ENCODE data around the gene HSD17B10.
"Not testable (repeated sequence)": the region's sequence is repeated elsewhere in the genome, so short reads cannot be mapped to it uniquely, and the experiment has no call there.

HSD17B10 gene

GRCh38 chrX:53437206-53437605, 3.0 kb upstream of the HSD17B10 start:
- no peak for DNase-seq (ENCODE audit: low read depth)

DNA sequence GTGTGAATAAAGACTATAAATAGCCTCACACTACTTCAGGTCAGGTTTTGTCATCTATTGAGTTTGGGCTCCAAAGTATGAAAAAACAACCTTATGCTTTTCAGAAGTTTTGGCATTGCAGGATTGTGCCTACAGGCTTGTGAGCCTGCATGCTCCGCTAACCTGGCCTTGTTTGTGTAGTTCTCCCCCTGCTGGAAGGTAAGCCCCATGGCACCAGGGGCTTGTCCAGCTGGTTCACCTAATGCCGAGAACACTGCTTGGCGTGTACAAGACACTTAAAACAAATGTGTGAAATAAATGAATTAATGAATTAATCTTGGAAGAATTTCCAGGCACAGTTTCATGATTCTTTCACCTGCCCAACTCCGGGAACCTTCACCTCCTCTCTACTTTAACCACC, 1.8 kb upstream of the HSD17B10 start:
- DNase-seq (ENCODE audit: low read depth): peak; percentile 41

DNA sequence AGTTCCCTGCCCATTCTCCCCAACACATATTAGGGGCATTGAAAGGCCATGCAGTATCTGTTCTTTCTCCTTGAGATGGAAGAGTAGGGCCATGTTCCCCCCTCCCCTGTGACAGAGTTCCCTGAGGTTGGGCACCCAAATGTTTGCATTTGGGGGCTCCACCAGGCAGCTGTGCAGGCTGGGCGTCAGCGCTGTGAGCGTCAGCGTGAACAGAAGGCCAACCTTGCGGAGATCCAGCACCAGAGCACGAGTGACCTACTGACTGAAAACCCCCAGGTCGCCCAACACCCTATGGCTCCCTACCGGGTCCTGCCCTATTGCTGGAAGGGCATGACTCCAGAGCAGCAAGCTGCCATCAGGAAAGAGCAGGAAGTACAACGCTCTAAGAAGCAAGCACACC, 3.9 kb downstream of the HSD17B10 start:
- DNase-seq (ENCODE audit: low read depth): no peak

DNA sequence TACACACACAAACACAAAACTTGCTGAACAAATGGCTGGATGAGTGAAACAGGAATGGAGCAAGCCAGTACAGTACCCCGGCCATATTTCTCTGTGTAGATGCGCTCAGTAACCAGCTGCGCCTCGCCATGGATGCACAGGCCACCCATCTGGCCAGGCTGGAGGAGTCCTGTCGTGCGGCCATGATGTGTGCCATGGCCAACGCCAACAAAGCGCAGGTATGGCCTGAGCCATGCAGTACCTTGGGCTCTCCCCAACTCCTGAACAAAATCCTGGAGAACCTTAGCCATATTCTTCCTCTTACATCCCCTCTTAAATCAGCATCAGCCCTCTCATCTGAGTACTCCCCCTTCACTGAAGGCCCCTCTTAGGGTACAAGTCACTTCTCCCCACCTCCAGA, 4.4 kb downstream of the HSD17B10 start:
- DNase-seq (ENCODE audit: low read depth): no peak

- DNase-seq (ENCODE audit: low read depth): no peak
Observed at GRCh38 chrX:53422861-53423306, 11.3 kb downstream of the HSD17B10 start, which contains the start of gene RIBC1. Gene RIBC1 (plus strand): TSS chrX:53422873. CDS start chrX:53426277, 3,404 bp downstream.

GRCh38 chrX:53422086-53422860, 11.9 kb downstream of the HSD17B10 start, which contains the start of gene SMC1A:
Gene SMC1A (minus strand): TSS chrX:53422654. CDS start chrX:53422600, 54 bp downstream.
- peak; percentile 90 for DNase-seq (ENCODE audit: low read depth)

DNA sequence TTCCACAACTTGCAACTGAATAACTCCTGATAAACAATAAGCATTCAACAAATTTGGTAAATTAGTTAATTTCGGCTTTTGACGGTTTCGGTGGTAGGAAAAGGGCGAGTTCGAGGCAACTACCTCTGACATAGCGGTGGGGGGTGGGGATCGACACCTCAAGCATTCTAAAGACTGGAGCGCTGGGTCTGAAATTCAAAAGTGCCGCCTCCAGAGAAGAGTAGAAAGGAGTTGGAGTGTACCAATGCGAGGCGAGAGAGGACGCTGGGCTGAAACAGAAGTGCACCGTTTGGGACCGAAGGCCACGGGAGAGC, 12.4 kb downstream of the HSD17B10 start:
- DNase-seq (ENCODE audit: low read depth): no peak

DNA sequence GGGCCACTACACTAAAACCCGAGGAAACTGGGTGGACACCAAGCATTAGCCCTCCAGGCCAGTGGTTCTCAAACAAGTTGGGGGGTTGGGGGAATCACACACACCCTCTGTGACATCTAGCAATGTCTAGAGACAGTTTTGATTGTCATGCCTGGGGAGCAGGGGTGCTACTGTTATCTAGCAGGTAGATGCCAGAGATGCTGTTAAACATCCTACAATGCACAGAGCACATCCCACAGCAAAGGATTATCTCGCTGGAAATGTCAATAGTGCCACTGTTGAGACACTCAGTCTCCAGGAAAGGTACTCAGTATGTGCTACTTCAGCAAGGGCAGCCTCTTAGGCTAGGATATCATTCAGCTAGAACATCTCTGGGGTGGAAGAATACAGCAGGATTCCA, 13.0 kb downstream of the HSD17B10 start:
- DNase-seq (ENCODE audit: low read depth): no peak

- not testable (repeated sequence) for DNase-seq (ENCODE audit: low read depth)
Observed at GRCh38 chrX:53420351-53420750, 13.8 kb downstream of the HSD17B10 start.

- no peak for DNase-seq (ENCODE audit: low read depth)
Observed at GRCh38 chrX:53412446-53412845, 21.7 kb downstream of the HSD17B10 start.

DNA sequence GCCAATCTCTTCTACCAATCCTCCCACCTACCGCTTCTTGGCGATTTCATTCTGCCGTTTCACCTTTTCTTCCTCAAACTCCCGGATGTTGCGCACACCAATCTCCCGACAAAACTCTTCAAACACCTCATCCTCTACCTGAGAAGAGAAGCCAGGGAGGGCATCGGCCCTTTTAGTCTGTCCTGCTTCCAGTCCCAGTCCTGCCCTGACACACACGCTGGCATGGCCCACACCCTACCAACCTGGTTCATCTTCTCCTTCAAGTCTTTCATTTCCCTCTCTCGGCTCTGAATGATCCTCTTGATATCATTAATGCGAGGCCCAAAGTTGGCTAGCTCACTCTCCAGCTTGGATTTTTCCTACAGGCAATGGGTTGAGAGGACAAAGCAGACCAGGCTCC, 30.6 kb downstream of the HSD17B10 start:
- no peak for DNase-seq (ENCODE audit: low read depth)

- no peak for DNase-seq (ENCODE audit: low read depth)
Observed at GRCh38 chrX:53398216-53398615, 36.0 kb downstream of the HSD17B10 start.

DNA sequence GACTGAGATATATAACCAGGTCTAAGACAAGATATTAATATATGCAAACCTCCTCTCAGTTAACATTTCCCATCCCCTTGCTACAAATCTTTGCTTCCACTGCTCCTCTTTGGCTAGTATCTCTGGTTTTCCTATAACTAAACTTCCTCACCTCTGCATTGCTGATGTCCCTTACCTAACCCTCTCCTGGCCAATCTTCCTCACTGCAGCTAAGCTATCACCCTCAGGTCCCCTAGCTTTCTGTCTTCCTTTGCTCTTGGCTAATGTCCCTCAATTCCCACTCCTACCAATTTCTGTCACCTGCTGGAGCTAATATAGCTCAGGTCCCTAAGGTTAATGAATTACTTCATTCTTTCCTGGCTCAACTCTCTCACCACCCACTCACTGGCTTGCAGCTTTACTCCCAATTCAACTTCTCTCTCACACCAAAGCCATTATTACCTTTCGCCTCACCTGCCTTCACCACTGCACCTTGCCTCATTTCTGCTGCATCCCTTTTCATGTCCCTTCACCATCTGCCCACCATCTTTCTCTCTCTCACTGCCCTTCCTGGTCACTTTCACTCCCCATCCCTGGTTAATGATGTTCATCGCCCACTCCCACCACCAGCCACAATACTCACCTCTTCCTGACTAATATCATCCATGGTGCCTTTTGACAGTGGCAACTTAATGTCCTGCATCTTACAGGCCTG, 38.4 kb downstream of the HSD17B10 start:
- no peak for DNase-seq (ENCODE audit: low read depth)

- no peak for DNase-seq (ENCODE audit: low read depth)
Observed at GRCh38 chrX:53383376-53384076, 50.6 kb downstream of the HSD17B10 start.

Measured in activated T-cell treated with anti-CD3 and anti-CD28 coated beads for 48 hours (primary cell).